Fibroblast of skin of scalp (primary cell): ENCODE data around the gene CCNG2.

Experiments used
- DNase-seq: peaks from one replicate; pipeline ENCODE4 v3.0.0-alpha.2; 2013

CCNG2 gene

DNA sequence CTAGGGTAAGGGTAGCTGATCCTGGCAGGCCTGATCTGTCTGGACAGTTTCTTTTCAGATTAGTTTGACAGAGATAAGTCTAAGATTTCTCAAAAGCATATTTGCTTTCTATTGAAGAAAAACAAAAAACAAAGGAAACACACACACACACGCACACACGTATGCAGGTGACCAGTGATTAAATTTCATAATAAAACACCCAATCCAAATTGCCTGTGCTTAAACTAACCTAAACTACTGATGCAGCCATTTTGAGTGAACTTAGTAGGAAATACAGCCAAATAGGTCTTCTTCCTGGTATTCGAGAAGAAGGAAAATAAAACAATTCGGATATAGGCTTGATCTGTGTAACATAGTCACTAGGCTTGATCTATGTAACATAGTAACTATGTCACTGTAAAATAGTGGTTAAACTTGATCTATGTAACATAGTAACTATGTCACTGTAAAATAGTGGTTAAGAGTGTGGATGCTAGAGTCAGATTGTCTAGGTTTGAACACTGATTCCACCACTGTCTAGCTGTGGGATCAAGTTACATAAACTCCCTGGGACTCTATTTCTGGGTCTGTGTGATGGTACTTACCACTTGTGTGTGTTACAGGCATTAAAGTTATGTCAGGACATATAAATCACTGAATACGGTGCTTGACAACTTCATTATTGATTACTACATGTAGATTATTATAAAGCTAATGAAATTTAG is 9.8 kb upstream of the CCNG2 start:
- DNase-seq, result no peak

DNA sequence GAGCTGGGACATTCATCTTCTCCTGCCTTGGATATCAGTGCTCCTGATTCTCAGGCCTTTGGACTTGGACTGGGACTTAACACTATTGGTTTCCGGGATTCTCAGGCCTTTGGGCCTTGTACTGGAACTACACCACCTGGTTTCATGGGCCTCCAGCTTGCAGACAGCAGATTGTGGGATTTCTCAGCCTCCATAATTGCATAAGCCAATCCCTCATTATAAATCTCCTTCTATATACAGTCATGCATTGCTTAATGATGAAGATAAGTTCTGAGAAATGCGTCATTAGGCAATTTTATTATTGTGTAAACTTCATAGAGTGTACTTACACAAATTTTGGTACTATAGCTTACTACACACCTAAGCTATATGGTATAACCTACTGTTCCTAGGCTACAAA is 8.9 kb upstream of the CCNG2 start:
- no peak for DNase-seq

- DNase-seq, result no peak
Measured at GRCh38 chr4:77149789-77150188, 7.2 kb upstream of the CCNG2 start.

DNA sequence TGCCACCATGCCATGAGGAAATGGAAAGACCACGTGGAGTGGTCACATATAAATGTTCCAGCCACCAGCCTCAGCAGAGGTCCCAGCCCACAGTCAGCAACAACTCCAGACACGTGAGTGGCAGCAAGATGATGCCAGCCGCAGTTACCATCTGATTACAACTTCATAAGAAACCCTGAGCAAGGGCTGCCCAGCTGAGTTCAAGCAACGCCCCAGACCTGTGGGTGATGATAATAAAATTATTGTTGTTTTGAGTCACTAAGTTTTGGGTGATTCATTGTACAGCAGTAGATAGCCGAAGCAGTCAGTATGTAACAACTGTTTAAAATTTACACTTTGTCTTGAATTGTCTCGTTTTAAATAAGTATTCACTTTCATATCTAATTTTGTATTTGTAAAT is 5.8 kb upstream of the CCNG2 start:
- DNase-seq, result no peak

- DNase-seq, result no peak
Measured at GRCh38 chr4:77152421-77152820, 4.6 kb upstream of the CCNG2 start.

DNA sequence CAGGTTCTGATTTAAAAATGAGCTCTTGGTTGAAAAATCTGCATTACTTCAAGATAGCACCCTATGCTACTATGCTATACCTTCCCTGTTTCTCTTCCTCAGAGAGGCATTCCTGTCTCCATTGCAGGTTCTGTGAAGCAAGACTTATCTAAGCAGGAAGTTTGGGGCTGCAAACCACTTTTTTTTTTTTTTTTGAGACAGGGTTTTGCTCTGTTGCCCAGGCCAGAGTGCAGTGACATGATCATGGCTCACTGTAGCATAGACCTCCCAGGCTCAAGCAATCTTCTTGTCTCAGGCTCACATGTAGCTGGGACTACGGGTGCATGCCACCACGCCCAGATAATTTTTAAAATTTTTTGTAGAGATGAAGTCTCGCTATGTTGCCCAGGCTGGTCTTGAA is 4.0 kb upstream of the CCNG2 start:
- DNase-seq, result no peak

GRCh38 chr4:77154065-77154464 is 2.9 kb upstream of the CCNG2 start:
- no peak for DNase-seq

DNA sequence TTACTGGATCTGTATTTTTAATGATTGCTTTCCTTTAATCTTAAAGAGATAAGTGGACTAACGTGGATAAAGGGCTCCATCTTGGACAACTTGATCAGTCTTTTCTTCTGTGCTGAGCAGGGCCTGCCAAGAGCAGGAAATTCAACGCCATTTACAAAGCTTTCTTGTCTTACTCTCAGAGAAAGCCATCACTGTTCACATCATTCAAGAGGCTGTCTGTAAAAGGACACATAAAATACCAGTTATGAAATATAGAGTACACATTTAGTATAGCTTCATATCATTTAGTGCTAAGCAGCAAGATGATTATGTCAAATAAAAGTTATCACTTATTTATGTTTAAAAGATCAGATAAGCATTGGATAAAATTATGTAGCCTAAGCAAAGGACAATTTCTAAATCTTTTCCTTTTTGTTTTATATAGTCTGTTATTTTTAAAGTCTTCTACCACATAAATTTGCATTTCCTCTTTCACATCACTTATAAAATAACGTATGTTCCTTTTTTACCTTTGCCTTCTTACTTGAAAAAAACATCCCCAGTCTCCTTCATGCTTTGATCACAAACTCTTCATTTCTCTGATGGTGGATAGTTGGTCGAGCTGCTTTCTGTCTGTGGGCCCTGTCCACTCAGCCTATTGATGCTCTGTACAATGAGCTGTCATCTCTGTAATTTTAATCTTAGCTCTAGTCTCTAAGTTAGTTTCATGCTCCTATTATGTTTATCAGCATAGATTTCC is 2.1 kb upstream of the CCNG2 start:
- no peak for DNase-seq

DNA sequence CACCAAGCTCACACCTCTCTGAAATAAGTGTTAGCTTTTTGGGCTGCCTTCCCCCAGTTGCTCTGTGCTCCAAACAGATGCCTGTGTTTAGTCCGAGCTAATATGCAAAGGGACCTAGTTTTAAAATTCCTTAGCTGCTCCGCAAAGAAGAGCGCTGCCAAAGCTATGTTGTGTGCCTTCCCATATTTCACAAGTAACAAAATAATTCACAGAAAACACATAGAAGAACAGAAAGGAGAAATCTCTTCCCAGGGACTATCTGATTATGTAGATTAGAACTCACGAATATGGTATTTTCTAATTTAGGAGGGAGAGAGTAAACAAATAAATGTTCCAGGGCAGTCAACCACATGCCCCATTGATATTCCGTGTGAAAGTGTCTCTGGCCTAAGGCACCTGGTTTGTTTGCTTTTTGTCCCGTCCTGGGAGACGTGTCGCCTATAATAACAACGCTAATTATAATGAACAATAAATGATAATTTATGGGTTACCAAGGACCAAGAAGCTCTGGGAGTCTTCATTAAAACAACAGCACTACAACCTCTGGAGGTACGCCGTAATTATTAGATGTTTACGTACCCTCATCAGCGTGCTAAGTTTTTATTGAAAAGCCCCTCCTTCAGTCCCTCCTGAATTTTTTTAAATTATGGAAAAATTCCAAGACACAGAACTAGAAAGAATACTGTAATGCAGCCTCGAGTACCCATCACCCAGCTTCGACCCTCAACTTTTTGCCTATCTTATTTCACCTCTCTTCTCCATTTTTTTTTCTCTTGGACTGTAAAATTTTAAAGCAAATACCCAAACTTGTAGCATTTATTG is 1.2 kb upstream of the CCNG2 start:
- no peak for DNase-seq

DNA sequence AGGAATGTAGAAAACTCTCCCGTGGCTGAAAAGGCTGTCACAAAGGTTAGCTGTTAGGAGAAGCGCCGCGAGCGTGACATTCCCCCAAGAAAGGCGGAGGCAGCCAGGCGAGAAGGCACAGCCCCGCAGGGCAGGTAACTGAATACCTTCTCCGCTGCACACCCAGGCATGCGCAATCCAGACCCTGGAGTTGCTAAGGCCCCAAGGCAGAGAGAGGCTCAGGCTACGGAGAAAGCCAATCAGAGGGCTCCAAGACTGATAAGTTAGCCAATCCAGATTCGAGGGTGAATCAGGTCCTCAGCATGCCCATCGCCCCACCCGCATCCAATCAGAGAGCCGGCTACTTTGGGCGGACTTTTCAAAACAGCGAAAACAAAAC is 485 bp upstream of the CCNG2 start:
- peak; percentile 100 for DNase-seq

DNA sequence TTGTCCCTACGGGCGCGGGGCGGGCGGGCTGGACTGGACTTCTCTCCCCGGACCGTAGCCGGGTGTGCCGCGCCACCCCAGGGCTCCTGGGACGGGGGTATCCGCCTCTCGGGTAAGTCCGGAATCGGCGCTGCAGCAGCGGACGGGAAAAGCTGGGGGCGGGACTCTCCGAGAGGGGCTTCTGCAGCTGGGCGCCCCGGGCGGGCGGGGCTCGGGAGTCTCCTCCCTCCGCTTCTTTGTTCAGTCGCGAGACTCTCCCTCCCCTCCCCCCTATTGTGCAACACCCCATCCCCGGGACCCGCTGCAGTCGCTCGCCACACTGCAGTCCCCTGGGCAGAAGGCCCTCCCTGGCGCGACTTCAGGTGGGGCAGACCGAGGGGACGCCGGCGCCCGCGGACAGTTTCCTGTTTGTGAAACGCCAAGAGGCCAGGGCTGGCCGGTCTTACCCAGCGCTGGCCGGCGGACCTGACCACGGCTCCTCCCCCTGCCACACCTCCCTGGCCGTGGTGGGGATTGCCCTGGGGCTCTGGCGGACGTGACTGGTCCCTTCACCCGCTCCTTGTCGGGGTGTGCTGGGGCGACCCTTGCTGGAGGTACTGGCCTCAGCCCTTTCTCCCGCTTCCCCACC is 966 bp downstream of the CCNG2 start:
- DNase-seq, result peak; percentile 87

DNA sequence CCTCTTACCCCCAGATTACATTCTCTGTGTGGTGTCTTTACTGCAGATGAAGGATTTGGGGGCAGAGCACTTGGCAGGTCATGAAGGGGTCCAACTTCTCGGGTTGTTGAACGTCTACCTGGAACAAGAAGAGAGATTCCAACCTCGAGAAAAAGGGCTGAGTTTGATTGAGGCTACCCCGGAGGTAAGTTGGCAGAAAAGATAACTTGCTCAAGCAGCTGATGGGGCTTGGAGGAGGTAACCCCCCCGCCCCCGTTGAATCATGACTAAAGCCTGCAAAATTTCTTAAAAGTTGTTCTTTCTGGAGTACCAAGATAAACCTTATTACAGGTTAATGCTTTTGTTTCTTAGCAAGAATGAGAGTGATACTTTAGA is 1.5 kb downstream of the CCNG2 start:
- peak; percentile 28 for DNase-seq

- peak; percentile 22 for DNase-seq
Measured at GRCh38 chr4:77159806-77160205, 2.8 kb downstream of the CCNG2 start.

DNA sequence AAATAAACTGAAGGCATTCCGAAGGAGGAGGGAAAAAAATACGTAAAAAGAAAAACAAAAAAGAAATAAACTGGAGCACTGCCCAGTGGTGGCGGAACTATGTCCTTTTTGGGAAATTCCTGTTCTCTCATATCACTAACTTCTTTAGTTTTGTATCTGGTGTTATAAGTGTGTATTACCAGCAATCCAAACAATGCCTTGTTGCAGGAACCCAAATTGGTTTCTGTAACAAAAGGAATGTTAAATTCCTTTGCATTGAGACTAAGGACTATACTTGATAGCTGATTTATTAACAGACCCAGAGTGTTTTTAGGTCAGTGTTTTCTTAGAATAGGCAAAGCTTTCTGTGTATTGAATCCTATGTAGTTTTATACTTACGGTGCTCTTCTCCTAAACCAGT is 6.6 kb downstream of the CCNG2 start:
- no peak for DNase-seq

DNA sequence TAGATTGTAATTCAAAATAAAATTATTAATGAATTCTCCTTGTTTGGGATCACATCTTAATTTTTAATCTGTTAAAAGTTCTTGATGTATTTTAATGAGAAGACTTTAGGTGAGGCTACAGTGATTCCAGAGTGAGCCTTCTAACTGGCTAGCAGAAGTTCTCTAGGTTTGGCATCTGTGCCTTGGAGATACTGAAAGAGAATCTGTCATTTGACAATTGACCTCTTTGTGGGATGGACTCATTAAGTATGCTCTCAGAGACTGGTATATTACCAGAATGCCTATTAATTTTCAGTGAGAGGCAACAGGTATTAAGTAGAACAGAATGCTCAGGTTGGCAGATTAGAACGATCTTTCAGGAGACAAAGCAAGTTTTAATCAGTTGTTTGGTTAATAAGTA is 10.2 kb downstream of the CCNG2 start:
- DNase-seq, result no peak

DNA sequence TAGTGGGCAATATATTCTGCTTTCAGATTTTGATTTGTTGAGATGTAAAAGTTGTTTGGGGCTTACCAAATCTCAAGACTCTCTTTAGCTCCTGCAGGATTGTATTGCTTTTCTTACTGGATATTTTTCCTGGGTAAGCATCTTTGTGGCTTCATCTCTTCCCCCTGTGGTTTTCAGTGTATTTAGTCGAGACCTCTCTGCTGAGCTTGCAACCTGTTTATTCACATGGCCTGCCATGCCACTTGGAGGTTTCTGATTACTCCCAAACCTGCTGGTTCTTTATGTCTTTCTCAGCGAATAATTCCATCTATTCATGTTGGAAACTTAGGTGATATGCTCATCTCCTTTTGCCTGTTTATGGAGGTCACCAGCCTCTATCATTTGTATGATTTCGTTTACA is 10.9 kb downstream of the CCNG2 start:
- DNase-seq, result no peak

GRCh38 chr4:77169481-77169880 is 12.5 kb downstream of the CCNG2 start:
- peak; percentile 52 for DNase-seq

- DNase-seq, result no peak
Measured at GRCh38 chr4:77170926-77171325, 13.9 kb downstream of the CCNG2 start.

- peak; percentile 95 for DNase-seq
Measured at GRCh38 chr4:77172336-77172735, 15.3 kb downstream of the CCNG2 start.

DNA sequence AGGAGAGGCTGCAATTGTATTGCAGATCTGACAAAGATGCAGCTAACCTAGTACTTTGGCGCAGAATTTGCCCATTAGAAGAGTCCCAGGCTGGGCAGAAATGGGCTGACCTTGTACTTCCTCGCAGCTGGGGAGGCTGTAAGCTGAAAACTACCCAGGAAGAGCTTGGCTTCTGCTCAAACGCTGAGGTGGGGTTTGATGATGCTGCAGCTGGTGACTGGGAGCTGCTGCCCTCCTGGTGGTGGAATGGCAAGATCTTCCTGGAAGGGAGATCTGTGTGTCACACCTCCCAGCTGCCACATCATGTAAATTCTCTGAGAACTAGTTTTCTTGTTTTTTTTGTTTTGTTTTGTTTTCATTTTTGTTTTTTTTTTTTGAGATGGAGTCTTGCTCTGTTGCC is 17.4 kb downstream of the CCNG2 start:
- DNase-seq, result peak; percentile 31

DNA sequence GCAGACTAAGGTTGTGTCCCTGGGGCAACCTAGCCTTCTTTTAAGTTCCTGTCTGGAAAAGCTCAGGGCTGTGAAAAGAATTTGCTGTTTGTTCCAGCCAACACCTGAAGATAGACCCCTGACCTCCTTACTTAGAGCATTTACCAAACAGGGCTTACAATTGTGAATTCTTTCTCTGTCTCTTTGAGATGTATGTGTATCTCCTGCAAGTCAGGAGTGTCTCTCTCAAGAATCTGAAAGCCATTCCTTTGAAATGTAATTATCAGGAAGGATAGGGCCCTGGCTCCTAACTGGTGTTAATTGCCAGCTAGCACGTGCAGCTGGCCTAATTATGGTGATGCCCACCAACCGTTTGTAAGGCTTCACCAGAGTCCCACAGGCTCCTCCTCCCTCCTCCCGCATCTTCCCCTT is 18.2 kb downstream of the CCNG2 start:
- DNase-seq, result no peak

- DNase-seq, result no peak
Measured at GRCh38 chr4:77176640-77177039, 19.6 kb downstream of the CCNG2 start.

GRCh38 chr4:77177199-77177598 is 20.2 kb downstream of the CCNG2 start:
- no peak for DNase-seq
